ENCODE results near the gene DUS1L.

DNA sequence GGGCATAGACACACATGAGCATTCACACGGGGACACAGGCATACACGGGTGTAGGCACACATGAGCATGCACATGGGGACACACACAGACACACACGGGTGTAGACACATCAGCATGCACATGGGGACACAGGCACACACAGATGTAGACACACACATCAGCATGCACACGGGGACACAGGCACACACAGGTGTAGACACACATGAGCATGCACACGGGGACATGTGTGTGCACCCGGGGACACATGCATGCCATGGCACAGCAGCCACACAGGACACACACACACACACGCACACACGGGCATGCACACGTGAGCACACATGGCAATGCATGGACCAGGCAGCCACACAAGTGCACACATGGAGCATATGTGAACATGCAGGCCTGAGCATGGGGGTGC, 23.0 kb downstream of the DUS1L start:
- TF ChIP-seq, protein P1, sequence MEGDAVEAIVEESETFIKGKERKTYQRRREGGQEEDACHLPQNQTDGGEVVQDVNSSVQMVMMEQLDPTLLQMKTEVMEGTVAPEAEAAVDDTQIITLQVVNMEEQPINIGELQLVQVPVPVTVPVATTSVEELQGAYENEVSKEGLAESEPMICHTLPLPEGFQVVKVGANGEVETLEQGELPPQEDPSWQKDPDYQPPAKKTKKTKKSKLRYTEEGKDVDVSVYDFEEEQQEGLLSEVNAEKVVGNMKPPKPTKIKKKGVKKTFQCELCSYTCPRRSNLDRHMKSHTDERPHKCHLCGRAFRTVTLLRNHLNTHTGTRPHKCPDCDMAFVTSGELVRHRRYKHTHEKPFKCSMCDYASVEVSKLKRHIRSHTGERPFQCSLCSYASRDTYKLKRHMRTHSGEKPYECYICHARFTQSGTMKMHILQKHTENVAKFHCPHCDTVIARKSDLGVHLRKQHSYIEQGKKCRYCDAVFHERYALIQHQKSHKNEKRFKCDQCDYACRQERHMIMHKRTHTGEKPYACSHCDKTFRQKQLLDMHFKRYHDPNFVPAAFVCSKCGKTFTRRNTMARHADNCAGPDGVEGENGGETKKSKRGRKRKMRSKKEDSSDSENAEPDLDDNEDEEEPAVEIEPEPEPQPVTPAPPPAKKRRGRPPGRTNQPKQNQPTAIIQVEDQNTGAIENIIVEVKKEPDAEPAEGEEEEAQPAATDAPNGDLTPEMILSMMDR (IDR thresholded peaks at IDR 0.05) = no peak
- TF ChIP-seq EZH2 (IDR thresholded peaks at IDR 0.05; ENCODE audit: borderline replicate concordance, insufficient read depth, low read depth, low read length, poor library complexity, severe bottlenecking) = no peak
